Measurements from ENCODE around the gene CD96.

Gene CD96

DNA sequence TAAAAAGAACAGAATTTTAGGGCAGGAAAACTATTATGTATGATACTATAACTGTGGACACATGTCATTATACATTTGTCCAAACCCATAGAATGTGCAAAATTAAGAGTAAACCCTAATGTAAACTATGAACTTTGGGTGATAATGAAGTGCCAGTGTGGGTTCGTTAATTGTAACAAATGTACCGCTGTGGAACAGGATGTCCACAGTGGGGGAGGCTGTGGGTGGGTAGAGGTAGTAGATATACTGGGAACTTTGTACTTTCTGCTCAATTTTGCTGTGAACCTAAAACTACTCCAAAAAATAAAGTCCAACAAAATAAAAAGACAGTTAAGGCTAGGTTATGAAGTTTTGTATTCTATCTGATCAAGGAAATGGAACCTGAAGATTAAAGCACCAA is 24.8 kb downstream of the CD96 start:
- no peak for DNase-seq

GRCh38 chr3:111568355-111568754 is 26.4 kb downstream of the CD96 start:
- no peak for DNase-seq

- DNase-seq, result no peak
These were observed 26.9 kb downstream of the CD96 start for GRCh38 chr3:111568911-111569310.

GRCh38 chr3:111570404-111571030 is 28.5 kb downstream of the CD96 start:
- no peak for DNase-seq

DNA sequence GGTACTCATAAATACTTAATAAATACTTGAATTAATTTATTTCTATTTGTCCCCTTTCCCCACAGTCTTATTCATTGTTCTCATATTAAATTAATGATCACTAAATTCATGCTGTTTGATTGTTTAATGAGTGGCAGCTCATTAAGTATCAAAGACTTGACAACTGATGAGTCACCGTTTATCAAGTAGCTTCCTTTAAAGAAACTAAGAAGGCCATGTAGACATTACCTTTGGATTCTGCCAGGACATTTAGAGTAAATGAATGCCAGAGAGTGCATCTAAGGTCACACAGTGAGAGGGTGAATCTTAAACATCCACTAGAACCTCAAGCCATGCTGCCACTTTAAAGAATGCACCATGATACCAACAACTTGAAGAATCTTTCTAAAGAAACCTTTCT is 29.3 kb downstream of the CD96 start:
- no peak for DNase-seq

- no peak for DNase-seq
These were observed 30.0 kb downstream of the CD96 start for GRCh38 chr3:111571907-111572460.

- DNase-seq, result no peak
These were observed 35.1 kb downstream of the CD96 start for GRCh38 chr3:111577113-111577512.

DNA sequence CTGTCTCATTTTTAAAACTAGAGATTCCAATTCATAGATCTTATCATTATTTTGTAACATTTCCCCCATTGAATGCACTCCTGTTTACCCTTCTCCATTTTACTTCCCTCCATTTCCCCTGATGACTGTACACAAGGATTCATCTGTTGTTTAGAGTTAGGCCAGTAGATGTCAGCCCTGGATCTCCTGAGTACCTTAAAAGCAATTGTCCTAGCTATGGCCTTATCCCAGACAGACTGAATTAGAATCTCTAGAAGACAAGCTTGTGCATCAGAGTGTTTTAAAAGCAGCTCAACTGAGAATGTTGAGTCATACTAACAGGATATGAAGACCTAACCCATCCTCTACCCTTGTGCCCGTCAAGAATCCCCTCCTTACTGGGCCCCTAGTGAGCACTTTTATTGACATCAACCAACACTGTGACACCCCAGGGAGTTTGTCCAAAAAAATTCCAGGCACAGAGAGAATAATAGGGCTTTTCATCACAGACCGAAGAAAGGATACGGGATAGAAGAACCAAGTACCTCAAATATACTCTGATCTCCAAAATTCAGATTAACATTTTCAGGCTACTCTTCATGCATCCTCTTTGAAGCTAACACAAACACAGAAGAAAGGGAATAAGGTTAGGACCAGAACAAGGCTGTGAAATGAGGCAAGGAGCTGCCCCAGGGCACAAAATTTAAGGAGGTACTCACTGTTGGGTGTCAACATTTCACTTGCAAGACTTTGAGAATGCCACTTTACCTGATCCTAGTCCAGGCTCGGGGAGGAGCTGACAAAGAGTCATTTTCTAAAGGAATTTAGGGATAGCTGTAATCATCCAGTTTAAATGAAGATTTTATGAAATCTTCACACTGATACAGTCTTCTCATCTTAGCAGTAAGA is 36.0 kb downstream of the CD96 start:
- DNase-seq, result no peak

DNA sequence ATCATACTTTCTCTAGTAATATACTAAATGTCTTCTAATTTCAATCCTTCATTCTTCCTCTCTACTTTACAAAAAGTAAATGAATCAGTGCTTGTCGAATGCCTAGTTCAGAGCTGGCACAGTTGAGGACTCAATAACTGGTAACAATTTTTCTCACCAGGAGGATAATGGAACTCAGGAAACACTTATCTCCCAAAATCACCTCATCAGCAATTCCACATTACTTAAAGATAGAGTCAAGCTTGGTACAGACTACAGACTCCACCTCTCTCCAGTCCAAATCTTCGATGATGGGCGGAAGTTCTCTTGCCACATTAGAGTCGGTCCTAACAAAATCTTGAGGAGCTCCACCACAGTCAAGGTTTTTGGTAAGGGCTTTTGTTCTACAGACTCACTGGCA is 36.9 kb downstream of the CD96 start:
- DNase-seq, result no peak

GRCh38 chr3:111579495-111579894 is 37.5 kb downstream of the CD96 start:
- no peak for DNase-seq

DNA sequence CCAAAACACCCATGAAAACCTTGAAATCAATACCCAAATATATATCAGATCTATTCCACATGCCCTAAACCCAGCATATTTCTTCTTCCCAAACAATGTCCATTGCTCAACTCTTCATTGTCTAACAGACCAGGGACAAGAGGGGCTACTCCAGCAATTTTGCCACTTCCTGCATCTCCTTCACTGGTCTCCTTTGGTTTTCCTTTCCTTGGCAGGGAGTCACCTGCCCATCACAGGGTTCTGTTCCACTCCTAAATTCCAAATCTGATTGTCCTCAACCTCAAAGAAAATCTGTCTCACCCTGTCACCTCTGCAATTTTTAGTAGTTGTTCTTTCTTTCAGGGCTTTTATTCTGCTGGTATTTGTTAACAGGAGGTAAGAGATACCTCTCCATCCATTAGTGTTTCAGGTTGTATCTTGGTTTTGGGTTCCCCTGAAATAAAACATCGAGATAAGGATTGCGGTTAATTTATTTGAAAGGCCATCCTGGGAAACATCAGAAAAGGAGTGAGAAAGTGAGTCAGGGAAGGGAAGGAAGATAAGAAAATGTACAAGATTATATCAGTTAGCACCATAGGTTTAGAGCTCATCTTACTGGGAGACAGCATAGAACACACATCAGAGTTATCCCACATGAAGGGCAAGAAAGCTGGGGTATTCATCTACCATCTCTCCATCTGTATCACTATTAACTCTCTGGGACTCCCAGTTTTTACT is 39.6 kb downstream of the CD96 start:
- DNase-seq, result no peak

GRCh38 chr3:111582120-111582474 is 40.1 kb downstream of the CD96 start:
- no peak for DNase-seq

DNA sequence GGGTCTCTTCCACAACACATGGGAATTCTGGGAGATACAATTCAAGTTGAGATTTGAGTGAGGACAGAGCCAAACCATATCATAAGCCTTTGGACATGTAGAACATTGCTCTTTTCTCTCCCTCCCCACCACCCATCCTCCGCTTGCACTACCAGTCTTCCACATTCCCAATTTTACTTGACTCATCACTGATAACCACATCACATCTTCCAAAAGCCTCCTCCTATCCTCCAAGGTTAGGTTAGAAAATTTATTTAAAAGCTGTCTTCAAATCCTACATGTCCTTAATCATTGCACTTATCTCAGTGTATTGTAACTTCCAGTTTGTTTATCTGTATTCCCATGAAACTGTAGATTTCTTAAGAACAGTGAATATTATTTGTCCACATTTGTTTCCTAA is 42.7 kb downstream of the CD96 start:
- no peak for DNase-seq

GRCh38 chr3:111585217-111585616 is 43.2 kb downstream of the CD96 start:
- no peak for DNase-seq

- DNase-seq, result no peak
These were observed 46.5 kb downstream of the CD96 start for GRCh38 chr3:111588527-111588926.

GRCh38 chr3:111589303-111590142 is 47.5 kb downstream of the CD96 start:
- no peak for DNase-seq

- no peak for DNase-seq
These were observed 48.1 kb downstream of the CD96 start for GRCh38 chr3:111590143-111590491.

GRCh38 chr3:111591555-111591954 is 49.6 kb downstream of the CD96 start:
- DNase-seq, result no peak

DNA sequence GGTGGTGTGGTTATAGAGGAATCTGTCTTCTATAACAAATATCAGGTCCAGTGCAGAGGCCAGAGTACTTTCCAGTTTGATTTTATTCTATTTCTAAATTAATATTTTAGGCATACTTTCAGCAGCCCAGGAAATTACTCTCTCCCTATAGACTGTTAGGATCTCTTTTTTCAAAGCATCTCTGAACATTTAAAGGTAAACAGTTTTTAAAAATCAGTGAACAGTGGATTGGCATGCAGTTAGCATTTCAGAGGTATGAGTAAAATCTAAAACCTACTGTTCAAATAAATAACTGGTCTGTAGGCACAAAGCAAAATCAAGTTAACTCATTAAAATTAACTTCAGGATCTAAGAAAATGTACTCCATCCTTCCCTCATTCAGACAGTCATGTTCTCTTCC is 50.1 kb downstream of the CD96 start:
- DNase-seq, result no peak

GRCh38 chr3:111592936-111593335 is 50.9 kb downstream of the CD96 start:
- DNase-seq, result no peak

DNA sequence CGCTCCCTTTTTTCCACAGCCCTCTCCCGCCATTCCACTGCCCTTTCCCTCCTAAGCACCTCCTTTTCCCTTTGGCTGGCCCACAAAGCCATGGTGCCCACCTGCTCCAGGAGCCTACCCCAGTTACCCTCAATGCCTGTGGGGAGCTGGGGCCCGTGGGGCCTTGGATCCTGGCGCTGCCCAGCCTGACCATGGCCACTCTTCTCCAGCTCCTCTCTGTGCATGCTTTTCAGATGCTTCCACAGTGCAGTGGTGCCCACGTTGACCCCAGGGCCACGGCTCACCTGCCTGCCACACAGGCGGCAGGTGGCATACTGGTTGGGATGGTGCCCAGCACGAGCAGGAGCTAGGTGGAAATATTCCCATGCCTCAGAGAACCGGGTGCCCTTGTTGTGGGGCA is 51.7 kb downstream of the CD96 start:
- no peak for DNase-seq

DNA sequence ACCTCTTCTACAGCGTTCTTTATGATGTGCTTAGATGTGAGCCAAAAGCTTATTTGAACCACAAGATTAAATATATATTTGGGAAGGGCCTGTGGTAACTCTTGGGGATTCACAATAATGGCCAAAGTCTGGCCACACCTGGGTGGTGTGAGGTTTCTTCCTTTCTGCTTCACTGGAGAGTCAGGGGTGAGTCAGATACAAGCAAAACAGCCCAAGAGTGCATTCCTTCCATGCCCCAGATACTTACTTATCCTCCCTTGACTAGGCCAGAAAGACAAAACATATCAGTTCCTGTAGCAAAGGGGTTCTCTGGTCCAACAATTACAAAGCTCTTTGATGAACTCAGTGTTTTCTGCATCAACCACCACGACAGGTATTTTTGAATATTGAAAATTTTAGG is 52.2 kb downstream of the CD96 start:
- no peak for DNase-seq

DNA sequence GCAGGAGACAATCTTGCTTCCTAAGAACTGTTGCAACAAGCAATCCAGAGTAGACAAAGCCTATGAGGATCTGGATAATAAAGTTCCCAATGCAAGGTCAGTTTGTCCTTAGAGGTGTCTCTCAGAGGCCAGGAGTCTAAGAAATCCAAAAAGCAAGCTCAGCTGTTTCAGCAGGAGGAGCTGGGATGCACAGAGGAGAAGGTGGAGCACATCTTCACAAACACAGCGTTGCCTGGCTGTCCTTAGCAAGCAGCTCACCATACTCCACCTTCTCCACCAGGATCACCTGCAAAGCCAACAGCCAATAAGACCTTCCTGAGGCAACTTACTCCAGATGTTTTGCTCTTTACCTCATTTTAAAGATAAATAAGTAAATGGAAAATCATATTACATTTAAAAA is 52.8 kb downstream of the CD96 start:
- no peak for DNase-seq
